ENCODE measurements around the gene CROCC.

Gene CROCC

DNA sequence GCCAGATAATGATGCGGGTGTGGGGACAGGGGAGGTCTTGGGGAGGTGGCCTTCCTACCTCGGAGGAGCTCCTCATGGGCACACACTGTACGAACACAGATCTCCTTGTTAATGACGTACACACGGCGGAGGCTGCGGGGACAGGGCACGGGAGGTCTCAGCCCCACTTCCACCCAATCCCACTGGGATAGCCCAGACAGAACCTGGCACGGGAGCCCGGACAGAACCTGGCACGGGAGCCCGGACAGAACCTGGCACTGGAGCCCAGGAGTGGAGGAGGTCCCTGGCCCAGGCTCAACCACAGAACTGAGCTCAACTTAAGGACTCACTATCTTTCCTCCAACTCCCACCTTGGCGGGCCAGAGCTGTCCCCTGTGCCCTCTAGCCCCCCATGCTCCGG lies 53.5 kb downstream of the CROCC start:
- no peak overlapping the region for H3K4me3 ChIP-seq (replicated peaks in 1 of 2; ENCODE audit: low read depth in 2 of 2, low read length in 2 of 2)
- no peak for DNase-seq (ENCODE audit: low read depth in 2 of 2)
- TF ChIP-seq, protein P1, sequence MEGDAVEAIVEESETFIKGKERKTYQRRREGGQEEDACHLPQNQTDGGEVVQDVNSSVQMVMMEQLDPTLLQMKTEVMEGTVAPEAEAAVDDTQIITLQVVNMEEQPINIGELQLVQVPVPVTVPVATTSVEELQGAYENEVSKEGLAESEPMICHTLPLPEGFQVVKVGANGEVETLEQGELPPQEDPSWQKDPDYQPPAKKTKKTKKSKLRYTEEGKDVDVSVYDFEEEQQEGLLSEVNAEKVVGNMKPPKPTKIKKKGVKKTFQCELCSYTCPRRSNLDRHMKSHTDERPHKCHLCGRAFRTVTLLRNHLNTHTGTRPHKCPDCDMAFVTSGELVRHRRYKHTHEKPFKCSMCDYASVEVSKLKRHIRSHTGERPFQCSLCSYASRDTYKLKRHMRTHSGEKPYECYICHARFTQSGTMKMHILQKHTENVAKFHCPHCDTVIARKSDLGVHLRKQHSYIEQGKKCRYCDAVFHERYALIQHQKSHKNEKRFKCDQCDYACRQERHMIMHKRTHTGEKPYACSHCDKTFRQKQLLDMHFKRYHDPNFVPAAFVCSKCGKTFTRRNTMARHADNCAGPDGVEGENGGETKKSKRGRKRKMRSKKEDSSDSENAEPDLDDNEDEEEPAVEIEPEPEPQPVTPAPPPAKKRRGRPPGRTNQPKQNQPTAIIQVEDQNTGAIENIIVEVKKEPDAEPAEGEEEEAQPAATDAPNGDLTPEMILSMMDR (IDR thresholded peaks at IDR 0.05; ENCODE audit: low read depth, low read length) = no peak

DNA sequence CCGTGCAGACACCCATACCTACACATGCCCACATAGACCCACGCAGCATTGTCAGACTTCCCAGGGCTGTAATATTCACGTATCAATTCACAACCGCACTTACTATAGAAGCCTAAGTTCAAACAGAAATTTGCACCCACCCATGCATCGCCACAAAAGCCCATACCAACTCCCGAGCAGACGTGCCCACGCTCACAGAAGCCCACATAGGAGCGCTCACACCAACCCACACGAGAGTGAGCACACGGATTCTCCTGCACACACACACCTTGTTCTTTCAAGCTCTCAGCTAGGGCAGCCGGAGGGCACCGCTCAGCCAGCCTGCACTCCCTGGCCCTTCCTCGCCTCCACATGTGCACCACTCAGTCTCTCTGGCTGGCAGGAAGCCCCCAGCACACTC lies 54.1 kb downstream of the CROCC start:
- no peak for DNase-seq (ENCODE audit: low read depth in 2 of 2)
- H3K4me3 ChIP-seq (replicated peaks in 1 of 2; ENCODE audit: low read depth in 2 of 2, low read length in 2 of 2) = no peak overlapping the region
- TF ChIP-seq, protein P1 (IDR thresholded peaks at IDR 0.05; ENCODE audit: low read depth, low read length) = no peak

DNA sequence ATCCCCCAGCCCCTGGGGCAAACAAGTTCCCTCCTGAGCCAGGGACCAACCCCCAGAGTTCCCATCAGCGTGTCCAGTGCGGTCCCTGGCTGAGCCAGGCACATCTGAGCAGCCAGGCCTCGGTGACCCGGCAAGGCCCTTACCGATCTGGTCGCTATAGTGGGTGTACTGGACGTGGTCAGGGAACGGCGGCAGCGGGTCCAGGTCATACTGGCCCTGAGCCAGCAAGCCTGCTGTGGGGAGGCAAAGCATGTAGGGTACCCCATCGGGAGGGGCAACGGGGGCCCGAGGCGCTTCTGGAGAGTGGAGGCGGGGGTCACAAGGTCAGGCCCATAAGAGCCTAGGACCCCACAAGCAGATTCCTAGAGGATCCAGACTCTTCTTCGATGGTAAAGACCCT lies 55.2 kb downstream of the CROCC start:
- DNase-seq (ENCODE audit: low read depth in 2 of 2) = no peak
- no peak overlapping the region for H3K4me3 ChIP-seq (replicated peaks in 1 of 2; ENCODE audit: low read depth in 2 of 2, low read length in 2 of 2)
- TF ChIP-seq, protein P1 (IDR thresholded peaks at IDR 0.05; ENCODE audit: low read depth, low read length) = no peak

DNA sequence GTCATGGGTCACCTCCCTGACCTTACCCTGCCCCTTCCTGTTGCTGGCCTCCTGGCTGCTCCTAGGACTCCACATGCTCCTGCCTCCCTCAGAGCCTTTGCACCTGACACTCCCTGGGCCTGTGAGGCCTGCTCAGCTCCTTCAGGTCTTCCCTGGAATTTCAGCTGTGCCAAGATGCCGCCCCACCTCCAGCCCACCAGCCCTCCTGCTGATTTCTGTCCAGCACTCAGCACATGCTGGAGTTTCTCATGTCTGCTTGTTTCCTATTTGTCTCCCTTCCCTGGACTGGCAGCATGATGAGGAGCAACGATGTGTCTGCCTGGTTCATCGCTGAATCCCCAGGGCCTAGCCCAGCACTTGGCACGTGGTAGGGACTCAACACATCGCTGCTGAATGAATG lies 55.6 kb downstream of the CROCC start:
- no peak for DNase-seq (ENCODE audit: low read depth in 2 of 2)
- TF ChIP-seq, protein P1 (IDR thresholded peaks at IDR 0.05; ENCODE audit: low read depth, low read length) = no peak
- H3K4me3 ChIP-seq (replicated peaks in 1 of 2; ENCODE audit: low read depth in 2 of 2, low read length in 2 of 2) = no peak overlapping the region

DNA sequence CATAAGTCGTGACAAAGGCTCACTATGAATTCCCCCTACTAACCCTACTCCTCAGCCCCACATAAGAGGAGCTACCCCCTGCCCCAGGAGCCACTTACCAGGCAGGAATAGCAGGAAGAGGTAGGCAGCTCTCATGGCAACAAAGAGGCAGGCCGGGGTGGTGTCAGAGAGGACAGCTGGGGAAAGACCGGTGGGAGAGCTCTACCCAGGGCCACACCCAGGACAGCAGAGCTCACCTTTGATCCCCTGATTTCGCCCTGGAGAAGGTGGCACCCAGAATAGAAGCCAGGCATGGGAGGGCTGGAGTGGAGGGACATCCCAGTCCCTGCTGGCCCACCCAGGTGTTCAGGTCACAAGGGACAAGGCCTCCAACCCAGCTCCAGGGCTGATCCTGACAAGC lies 56.4 kb downstream of the CROCC start:
- TF ChIP-seq, protein P1 (IDR thresholded peaks at IDR 0.05; ENCODE audit: low read depth, low read length) = no peak
- peak overlapping the region in 1 of 2 donors; percentile 82 for H3K4me3 ChIP-seq (replicated peaks in 1 of 2; ENCODE audit: low read depth in 2 of 2, low read length in 2 of 2)
- DNase-seq (ENCODE audit: low read depth in 2 of 2) = no peak

DNA sequence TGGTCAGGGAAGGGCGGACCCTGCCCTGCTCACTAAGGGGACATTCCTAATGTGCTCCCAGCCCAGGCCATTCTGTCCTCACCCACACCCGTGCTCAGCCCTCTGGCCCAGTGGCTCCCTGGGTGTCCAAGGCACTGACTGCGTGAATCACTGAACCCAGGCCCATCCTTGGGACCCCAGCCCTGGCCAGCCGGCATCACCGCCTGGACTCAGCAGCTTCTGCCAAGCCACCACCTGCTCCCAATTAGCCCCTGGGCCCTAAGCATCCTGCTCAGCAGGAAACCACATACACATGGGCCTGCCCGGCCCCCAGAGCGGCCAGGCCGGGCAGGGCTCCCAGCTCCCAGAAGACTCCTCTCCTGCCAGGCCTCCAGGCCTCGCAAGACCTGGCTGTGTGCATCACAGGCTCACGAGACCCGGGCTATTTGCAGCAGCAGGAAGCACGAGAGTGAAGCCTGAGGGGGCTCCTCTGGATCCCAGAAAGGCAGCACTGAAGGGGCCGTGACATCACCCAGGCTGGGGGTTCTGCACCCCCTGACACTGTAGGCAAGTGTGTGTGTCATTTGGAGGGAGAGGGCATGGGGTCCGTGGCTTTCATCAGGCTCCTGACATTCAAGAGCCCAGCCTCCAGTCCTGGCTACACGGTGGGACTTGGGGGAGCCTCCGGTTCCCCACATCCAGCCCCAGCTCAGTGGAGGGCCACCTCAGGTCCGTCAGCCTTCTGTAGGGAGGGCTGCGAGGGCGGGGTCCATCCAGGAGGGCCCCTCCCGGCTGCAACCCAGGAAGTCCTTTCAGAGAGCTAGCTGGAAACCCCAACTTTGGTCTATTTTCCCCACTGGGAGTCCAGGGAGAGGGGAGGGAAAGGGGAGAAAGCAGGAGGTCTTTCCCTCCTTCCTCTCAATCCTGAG lies 57.1 kb downstream of the CROCC start:
- peak; percentile 84 to 95 for DNase-seq (ENCODE audit: low read depth in 2 of 2)
- H3K4me3 ChIP-seq (replicated peaks in 1 of 2; ENCODE audit: low read depth in 2 of 2, low read length in 2 of 2) = peak overlapping the region; percentile 78 to 82
- TF ChIP-seq, protein P1 (IDR thresholded peaks at IDR 0.05; ENCODE audit: low read depth, low read length) = no peak

Data from cardiac fibroblast (primary cell).